ENCODE results near the gene MT1X.

MT1X gene

GRCh38 chr16:56681939-56682702, at the start of gene MT1X:
MT1X (plus strand) TSS chr16:56682470; CDS start chr16:56682541, 71 bp downstream.
- Histone ChIP-seq H3K4me3 (ENCODE audit: low read length) (peak within 1 kb of the TSS; percentile 57), H3K9me3 (ENCODE audit: low read length) (peaks cover 2% of the 10 kb centered on the region), H3K36me3 (ENCODE audit: insufficient read depth, low read length) (no peaks in the 10 kb centered on the region), H3K27me3 (ENCODE audit: insufficient read depth, low read length) (peaks cover 24% of the 10 kb centered on the region), H2AFZ (ENCODE audit: low read depth, low read length) (peak within 1 kb of the TSS; percentile 93), H3K4me1 (ENCODE audit: insufficient read depth, low read length) (peaks cover 24% of the 10 kb centered on the region)

DNA sequence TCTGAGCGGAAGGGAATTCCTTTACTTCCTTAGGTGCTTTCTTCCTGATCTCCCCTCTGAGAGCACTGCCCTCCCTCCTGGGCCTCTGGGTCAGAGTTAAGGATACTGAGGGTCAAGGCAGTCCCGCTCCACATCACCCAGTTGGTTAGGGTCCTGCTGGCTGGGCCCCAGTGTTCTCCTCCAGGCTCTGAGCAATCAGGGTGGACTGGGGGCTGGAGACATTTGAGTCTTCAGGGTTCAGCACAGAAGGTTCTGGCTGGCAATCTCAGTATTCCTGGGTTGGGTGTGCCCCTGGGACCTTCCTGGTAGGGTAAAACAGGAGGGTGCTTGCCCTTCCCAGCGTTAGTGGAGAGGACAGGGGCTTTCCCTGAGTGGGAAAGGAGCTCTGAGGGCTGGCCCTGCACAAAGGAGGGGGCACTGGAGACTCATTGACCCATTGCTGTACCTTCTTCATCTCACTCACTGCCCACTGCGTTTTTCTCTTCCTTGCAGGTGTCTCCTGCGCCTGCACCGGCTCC, 49.4 kb upstream of the MT1X start:
- Histone ChIP-seq H3K9me3 (ENCODE audit: low read length) (no peaks in the 10 kb centered on the region), H2AFZ (ENCODE audit: low read depth, low read length) (no peak overlapping the region), H3K4me1 (ENCODE audit: insufficient read depth, low read length) (peaks cover 6% of the 10 kb centered on the region), H3K36me3 (ENCODE audit: insufficient read depth, low read length) (no peaks in the 10 kb centered on the region), H3K27me3 (ENCODE audit: insufficient read depth, low read length) (peaks cover 98% of the 10 kb centered on the region), H3K4me3 (ENCODE audit: low read length) (no peak overlapping the region)

DNA sequence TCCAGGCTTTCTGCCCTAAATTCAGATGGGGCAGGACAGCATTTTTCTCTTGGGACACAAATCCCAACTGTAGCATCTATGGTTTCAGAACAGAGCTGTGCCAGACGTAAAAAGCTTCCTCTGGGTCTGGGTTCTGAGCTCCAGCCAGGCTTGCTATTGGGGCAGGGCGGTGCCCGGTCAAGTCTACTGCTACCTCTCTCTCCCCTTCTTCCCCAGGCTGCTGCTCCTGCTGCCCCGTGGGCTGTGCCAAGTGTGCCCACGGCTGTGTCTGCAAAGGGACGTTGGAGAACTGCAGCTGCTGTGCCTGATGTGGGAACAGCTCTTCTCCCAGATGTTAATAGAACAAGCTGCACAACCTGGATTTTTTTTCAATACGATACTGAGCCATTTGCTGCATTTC, 48.7 kb upstream of the MT1X start:
- H2AFZ ChIP-seq (ENCODE audit: low read depth, low read length), result no peak overlapping the region
- H3K4me3 ChIP-seq (ENCODE audit: low read length), result no peak overlapping the region
- no peaks in the 10 kb centered on the region for H3K36me3 ChIP-seq (ENCODE audit: insufficient read depth, low read length)
- H3K4me1 ChIP-seq (ENCODE audit: insufficient read depth, low read length), result peaks cover 7% of the 10 kb centered on the region
- no peaks in the 10 kb centered on the region for H3K9me3 ChIP-seq (ENCODE audit: low read length)
- H3K27me3 ChIP-seq (ENCODE audit: insufficient read depth, low read length), result peaks cover 99% of the 10 kb centered on the region

- H3K4me1 ChIP-seq (ENCODE audit: insufficient read depth, low read length), result peaks cover 8% of the 10 kb centered on the region
- no peaks in the 10 kb centered on the region for H3K9me3 ChIP-seq (ENCODE audit: low read length)
- no peak overlapping the region for H2AFZ ChIP-seq (ENCODE audit: low read depth, low read length)
- peaks cover 99% of the 10 kb centered on the region for H3K27me3 ChIP-seq (ENCODE audit: insufficient read depth, low read length)
- no peaks in the 10 kb centered on the region for H3K36me3 ChIP-seq (ENCODE audit: insufficient read depth, low read length)
- no peak overlapping the region for H3K4me3 ChIP-seq (ENCODE audit: low read length)
Measured at GRCh38 chr16:56634715-56635440, 47.4 kb upstream of the MT1X start.

- Histone ChIP-seq H2AFZ (ENCODE audit: low read depth, low read length) (no peak overlapping the region), H3K9me3 (ENCODE audit: low read length) (no peaks in the 10 kb centered on the region), H3K27me3 (ENCODE audit: insufficient read depth, low read length) (peaks cover 98% of the 10 kb centered on the region), H3K36me3 (ENCODE audit: insufficient read depth, low read length) (no peaks in the 10 kb centered on the region), H3K4me1 (ENCODE audit: insufficient read depth, low read length) (peaks cover 8% of the 10 kb centered on the region), H3K4me3 (ENCODE audit: low read length) (no peak overlapping the region)
Measured at GRCh38 chr16:56635441-56635967, 46.8 kb upstream of the MT1X start.

GRCh38 chr16:56636616-56637413, 45.5 kb upstream of the MT1X start:
- Histone ChIP-seq H3K9me3 (ENCODE audit: low read length) (no peaks in the 10 kb centered on the region), H3K36me3 (ENCODE audit: insufficient read depth, low read length) (no peaks in the 10 kb centered on the region), H3K4me3 (ENCODE audit: low read length) (no peak overlapping the region), H2AFZ (ENCODE audit: low read depth, low read length) (no peak overlapping the region), H3K4me1 (ENCODE audit: insufficient read depth, low read length) (peaks cover 8% of the 10 kb centered on the region), H3K27me3 (ENCODE audit: insufficient read depth, low read length) (peaks cover 98% of the 10 kb centered on the region)

DNA sequence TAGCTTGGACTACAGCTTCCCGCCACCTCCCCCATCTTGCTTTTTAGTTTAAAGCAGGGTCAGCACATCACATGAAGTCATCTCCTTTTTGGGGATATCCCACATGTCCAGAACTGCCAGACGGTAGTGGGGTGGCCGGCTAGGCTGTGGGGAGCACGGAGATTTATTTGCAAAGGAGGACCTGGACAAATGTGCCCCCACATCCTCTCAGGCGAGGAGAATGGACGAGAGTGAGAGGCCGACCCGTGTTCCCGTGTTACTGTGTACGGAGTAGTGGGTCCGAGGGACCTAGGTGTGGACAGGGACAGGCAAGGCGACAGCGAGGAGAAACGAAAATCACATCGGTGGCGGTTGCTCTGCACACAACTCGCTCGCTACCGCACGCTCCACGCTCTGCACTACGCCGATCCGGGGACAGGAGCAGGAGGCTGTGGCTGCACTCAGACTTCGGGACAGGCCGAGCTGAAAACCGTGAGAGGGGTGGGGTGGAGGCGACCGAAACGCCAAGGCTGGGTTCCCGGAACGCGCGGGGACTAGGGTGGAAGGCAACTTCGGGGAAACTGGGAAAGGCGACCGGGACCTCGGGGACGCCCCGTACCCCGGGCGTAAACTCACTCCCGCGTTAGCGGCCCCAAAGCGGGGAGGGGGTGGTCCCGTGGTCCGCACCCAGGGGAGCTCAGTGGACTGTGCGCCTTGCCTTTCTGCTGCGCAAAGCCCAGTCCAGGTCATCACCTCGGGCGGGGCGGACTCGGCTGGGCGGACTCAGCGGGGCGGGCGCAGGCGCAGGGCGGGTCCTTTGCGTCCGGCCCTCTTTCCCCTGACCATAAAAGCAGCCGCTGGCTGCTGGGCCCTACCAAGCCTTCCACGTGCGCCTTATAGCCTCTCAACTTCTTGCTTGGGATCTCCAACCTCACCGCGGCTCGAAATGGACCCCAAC, 44.2 kb upstream of the MT1X start, which contains the start of gene MT1A:
Gene MT1A, plus strand, starts transcription at position 853 of the 937 bp plus-strand sequence. Its CDS starts 73 bp downstream, at position 926.
- Histone ChIP-seq H2AFZ (ENCODE audit: low read depth, low read length) (no peak within 1 kb of the TSS), H3K4me1 (ENCODE audit: insufficient read depth, low read length) (peaks cover 2% of the 10 kb centered on the region), H3K9me3 (ENCODE audit: low read length) (no peaks in the 10 kb centered on the region), H3K4me3 (ENCODE audit: low read length) (peak within 1 kb of the TSS; percentile 21), H3K36me3 (ENCODE audit: insufficient read depth, low read length) (no peaks in the 10 kb centered on the region), H3K27me3 (ENCODE audit: insufficient read depth, low read length) (peaks cover 98% of the 10 kb centered on the region)

GRCh38 chr16:56639045-56639444, 43.2 kb upstream of the MT1X start:
- peaks cover 98% of the 10 kb centered on the region for H3K27me3 ChIP-seq (ENCODE audit: insufficient read depth, low read length)
- H3K36me3 ChIP-seq (ENCODE audit: insufficient read depth, low read length), result no peaks in the 10 kb centered on the region
- no peaks in the 10 kb centered on the region for H3K9me3 ChIP-seq (ENCODE audit: low read length)
- H3K4me3 ChIP-seq (ENCODE audit: low read length), result no peak overlapping the region
- H2AFZ ChIP-seq (ENCODE audit: low read depth, low read length), result no peak overlapping the region
- peaks cover 2% of the 10 kb centered on the region for H3K4me1 ChIP-seq (ENCODE audit: insufficient read depth, low read length)

DNA sequence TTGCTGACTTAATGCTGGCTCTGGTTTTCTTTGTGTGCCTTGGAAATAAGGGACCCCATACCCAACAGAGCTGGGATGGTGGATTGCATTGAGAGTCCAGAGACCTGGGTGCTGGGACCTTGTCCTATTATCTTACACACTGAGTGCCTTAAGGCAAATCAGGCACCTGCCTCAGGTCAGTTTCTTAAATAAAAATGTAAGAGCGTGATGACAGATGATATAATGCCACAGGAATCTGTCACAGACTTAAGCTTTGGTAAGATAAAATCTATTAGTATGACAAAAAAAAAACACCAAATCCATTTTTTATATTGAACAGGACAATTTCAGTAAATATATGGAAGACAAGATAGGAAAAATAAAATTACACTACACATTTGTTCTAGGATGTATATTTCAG, 42.2 kb upstream of the MT1X start:
- H3K4me3 ChIP-seq (ENCODE audit: low read length), result no peak overlapping the region
- H3K4me1 ChIP-seq (ENCODE audit: insufficient read depth, low read length), result peaks cover 2% of the 10 kb centered on the region
- H2AFZ ChIP-seq (ENCODE audit: low read depth, low read length), result no peak overlapping the region
- no peaks in the 10 kb centered on the region for H3K36me3 ChIP-seq (ENCODE audit: insufficient read depth, low read length)
- no peaks in the 10 kb centered on the region for H3K9me3 ChIP-seq (ENCODE audit: low read length)
- H3K27me3 ChIP-seq (ENCODE audit: insufficient read depth, low read length), result peaks cover 98% of the 10 kb centered on the region

DNA sequence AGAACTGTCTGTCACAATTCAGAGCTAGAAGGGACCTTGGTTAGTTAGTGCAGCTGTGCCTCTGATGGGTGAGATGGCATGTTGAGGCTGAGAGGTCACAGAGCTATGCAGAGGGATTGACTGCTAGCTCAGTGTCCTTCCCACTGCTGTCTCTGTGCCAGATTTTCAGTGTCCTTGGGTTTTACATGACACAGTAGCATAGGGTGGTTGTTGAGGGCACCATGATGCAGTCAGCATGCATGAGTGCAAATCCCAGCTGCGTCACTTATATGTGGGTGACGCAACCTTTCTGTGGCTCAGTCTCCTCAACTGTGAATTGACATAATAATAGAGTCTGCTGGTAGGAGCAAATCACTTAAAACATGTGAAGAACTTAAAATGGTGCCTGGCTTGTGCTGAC, 41.1 kb upstream of the MT1X start:
- Histone ChIP-seq H3K27me3 (ENCODE audit: insufficient read depth, low read length) (peaks cover 98% of the 10 kb centered on the region), H3K36me3 (ENCODE audit: insufficient read depth, low read length) (no peaks in the 10 kb centered on the region)

GRCh38 chr16:56643080-56643778, 39.0 kb upstream of the MT1X start:
- no peaks in the 10 kb centered on the region for H3K36me3 ChIP-seq (ENCODE audit: insufficient read depth, low read length)
- no peaks in the 10 kb centered on the region for H3K9me3 ChIP-seq (ENCODE audit: low read length)

More for the DNA sequence above, 41.1 kb upstream of the MT1X start:
- H3K9me3 ChIP-seq (ENCODE audit: low read length), result no peaks in the 10 kb centered on the region
- no peak overlapping the region for H3K4me3 ChIP-seq (ENCODE audit: low read length)
- H2AFZ ChIP-seq (ENCODE audit: low read depth, low read length), result no peak overlapping the region
- peaks cover 2% of the 10 kb centered on the region for H3K4me1 ChIP-seq (ENCODE audit: insufficient read depth, low read length)

More at GRCh38 chr16:56643080-56643778, 39.0 kb upstream of the MT1X start:
- Histone ChIP-seq H3K4me3 (ENCODE audit: low read length) (no peak overlapping the region), H2AFZ (ENCODE audit: low read depth, low read length) (no peak overlapping the region), H3K27me3 (ENCODE audit: insufficient read depth, low read length) (peaks cover 98% of the 10 kb centered on the region), H3K4me1 (ENCODE audit: insufficient read depth, low read length) (peaks cover 2% of the 10 kb centered on the region)

Data from neuron (in vitro differentiated cells).